Stimulated activated CD8-positive, alpha-beta memory T cell treated with anti-CD3 and anti-CD28 coated beads, Interleukin-15, amount 100 ng/mL, for 4 hours (primary cell): Measurements from ENCODE around the gene MYH6.
"Not testable (repeated sequence)": the region's sequence is repeated elsewhere in the genome, so short reads cannot be mapped to it uniquely, and the experiment has no call there.

Experiments used
- DNase-seq, 2 donors: peaks; one replicate each; pipeline ENCODE4 v3.0.0-alpha.2; 2020; ENCODE audit warnings: low read depth in 2 of 2

The MYH6 gene

GRCh38 chr14:23414906-23415820, 7.1 kb upstream of the MYH6 start:
- DNase-seq, result no peak

GRCh38 chr14:23414254-23414653, 6.2 kb upstream of the MYH6 start:
- no peak for DNase-seq

- no peak for DNase-seq
Measured at GRCh38 chr14:23413681-23414080, 5.6 kb upstream of the MYH6 start.

GRCh38 chr14:23411563-23412525, 3.8 kb upstream of the MYH6 start:
- no peak for DNase-seq

GRCh38 chr14:23409966-23410635, 2.0 kb upstream of the MYH6 start:
- no peak for DNase-seq

GRCh38 chr14:23409475-23409874, 1.4 kb upstream of the MYH6 start:
- DNase-seq, result no peak

- DNase-seq, result no peak
Measured at GRCh38 chr14:23408307-23408630, 196 bp upstream of the MYH6 start.

- DNase-seq, result no peak
Measured at GRCh38 chr14:23406725-23407355, 1.2 kb downstream of the MYH6 start.

GRCh38 chr14:23406244-23406643, 1.8 kb downstream of the MYH6 start:
- DNase-seq, result no peak

- DNase-seq, result no peak
Measured at GRCh38 chr14:23405516-23406025, 2.5 kb downstream of the MYH6 start.

GRCh38 chr14:23405096-23405495, 3.0 kb downstream of the MYH6 start:
- DNase-seq, result no peak

- no peak for DNase-seq
Measured at GRCh38 chr14:23404331-23404900, 3.7 kb downstream of the MYH6 start.

- no peak for DNase-seq
Measured at GRCh38 chr14:23403908-23404307, 4.2 kb downstream of the MYH6 start.

- DNase-seq, result no peak
Measured at GRCh38 chr14:23403139-23403438, 5.0 kb downstream of the MYH6 start.

- no peak for DNase-seq
Measured at GRCh38 chr14:23402296-23403138, 5.6 kb downstream of the MYH6 start.

- no peak for DNase-seq
Measured at GRCh38 chr14:23401291-23401690, 6.8 kb downstream of the MYH6 start.

- DNase-seq, result not testable (repeated sequence)
Measured at GRCh38 chr14:23400496-23401149, 7.5 kb downstream of the MYH6 start.

- DNase-seq, result no peak
Measured at GRCh38 chr14:23399591-23399990, 8.5 kb downstream of the MYH6 start.

GRCh38 chr14:23399136-23399535, 8.9 kb downstream of the MYH6 start:
- DNase-seq, result no peak

- DNase-seq, result no peak
Measured at GRCh38 chr14:23398348-23398747, 9.7 kb downstream of the MYH6 start.
